OCI-LY7 (cell line): ENCODE results near the gene KANSL1.

ENCODE experiments used
- EZH2phosphoT487 ChIP-seq: fragments of 200-600 bp; sonication (generic); IDR thresholded peaks from 2 replicates; pipeline ENCODE4 v1.6.1; 2018; ENCODE audit warnings: low read depth, borderline replicate concordance, mild to moderate bottlenecking, mixed run types, antibody characterized with exemption, low read length, moderate library complexity, mixed read lengths
- TF ChIP-seq, protein P1 (sequence below): fragments of 200-600 bp; sonication (generic); conservative IDR thresholded peaks from 2 replicates; pipeline ENCODE4 v1.5.1; 2014; ENCODE audit warnings: mild to moderate bottlenecking, antibody characterized with exemption, low read length, moderate library complexity, mixed read lengths

- TF ChIP-seq, protein P1, sequence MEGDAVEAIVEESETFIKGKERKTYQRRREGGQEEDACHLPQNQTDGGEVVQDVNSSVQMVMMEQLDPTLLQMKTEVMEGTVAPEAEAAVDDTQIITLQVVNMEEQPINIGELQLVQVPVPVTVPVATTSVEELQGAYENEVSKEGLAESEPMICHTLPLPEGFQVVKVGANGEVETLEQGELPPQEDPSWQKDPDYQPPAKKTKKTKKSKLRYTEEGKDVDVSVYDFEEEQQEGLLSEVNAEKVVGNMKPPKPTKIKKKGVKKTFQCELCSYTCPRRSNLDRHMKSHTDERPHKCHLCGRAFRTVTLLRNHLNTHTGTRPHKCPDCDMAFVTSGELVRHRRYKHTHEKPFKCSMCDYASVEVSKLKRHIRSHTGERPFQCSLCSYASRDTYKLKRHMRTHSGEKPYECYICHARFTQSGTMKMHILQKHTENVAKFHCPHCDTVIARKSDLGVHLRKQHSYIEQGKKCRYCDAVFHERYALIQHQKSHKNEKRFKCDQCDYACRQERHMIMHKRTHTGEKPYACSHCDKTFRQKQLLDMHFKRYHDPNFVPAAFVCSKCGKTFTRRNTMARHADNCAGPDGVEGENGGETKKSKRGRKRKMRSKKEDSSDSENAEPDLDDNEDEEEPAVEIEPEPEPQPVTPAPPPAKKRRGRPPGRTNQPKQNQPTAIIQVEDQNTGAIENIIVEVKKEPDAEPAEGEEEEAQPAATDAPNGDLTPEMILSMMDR = no peak
- no peak for TF ChIP-seq EZH2phosphoT487
Measured at GRCh38 chr17:46060461-46060860, 132.8 kb downstream of the KANSL1 start.
